ENCODE data around the gene PSMG3.

PSMG3 gene, protein sequence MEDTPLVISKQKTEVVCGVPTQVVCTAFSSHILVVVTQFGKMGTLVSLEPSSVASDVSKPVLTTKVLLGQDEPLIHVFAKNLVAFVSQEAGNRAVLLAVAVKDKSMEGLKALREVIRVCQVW

DNA sequence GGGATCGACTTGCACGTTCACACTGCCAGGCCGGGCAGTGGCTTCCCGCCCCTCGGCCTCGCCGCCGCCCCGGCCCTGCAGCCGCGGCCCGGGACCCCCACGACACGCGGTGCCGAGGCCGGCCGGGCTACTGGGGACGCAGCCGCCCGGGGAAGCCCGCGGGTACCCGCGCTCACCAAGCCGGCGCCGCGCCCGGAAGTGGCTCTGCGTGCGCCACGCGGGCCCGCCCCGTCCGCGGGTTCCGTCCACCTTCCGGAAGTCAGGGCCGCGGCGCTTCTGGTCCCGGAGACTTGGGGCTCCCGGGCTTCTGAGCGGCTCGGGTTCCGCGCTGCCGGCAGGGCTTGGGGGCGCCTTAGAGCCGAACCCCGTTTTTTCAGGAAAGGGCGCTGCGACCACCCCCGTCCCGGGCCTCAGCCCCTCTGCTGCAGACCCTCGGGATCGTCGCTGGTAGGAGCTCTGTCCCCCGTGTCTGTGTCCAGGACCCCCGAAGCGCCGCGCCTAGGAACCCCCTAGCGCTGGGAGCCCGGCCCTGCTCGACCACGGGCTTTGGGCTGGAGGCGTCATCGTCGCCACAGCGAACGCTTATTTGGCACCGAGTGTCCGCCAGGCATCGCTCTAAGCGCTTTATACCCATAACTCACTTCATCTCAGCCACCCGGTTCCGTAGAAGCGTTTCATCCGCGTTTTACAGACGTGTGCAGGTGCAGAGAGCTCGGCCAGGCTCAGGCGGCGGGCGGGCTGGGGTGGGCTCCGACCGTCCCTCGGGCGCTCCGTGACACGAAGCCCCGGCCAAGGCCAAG is at the start of gene PSMG3:
Gene PSMG3 (minus strand): TSS at position 200 of the 800 bp plus-strand sequence. CDS start 693 bp downstream, outside the sequence.
- TF ChIP-seq, protein P1, sequence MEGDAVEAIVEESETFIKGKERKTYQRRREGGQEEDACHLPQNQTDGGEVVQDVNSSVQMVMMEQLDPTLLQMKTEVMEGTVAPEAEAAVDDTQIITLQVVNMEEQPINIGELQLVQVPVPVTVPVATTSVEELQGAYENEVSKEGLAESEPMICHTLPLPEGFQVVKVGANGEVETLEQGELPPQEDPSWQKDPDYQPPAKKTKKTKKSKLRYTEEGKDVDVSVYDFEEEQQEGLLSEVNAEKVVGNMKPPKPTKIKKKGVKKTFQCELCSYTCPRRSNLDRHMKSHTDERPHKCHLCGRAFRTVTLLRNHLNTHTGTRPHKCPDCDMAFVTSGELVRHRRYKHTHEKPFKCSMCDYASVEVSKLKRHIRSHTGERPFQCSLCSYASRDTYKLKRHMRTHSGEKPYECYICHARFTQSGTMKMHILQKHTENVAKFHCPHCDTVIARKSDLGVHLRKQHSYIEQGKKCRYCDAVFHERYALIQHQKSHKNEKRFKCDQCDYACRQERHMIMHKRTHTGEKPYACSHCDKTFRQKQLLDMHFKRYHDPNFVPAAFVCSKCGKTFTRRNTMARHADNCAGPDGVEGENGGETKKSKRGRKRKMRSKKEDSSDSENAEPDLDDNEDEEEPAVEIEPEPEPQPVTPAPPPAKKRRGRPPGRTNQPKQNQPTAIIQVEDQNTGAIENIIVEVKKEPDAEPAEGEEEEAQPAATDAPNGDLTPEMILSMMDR (IDR thresholded peaks at IDR 0.05; ENCODE audit: low read depth, low read length), result peak; percentile 31
- DNase-seq (ENCODE audit: extremely low read depth, low read depth), result peak; percentile 75

- TF ChIP-seq, protein P1 (IDR thresholded peaks at IDR 0.05; ENCODE audit: low read depth, low read length), result no peak
- no peak for DNase-seq (ENCODE audit: extremely low read depth, low read depth)
Measured at GRCh38 chr7:1618475-1618874, 48.6 kb upstream of the PSMG3 start.

DNA sequence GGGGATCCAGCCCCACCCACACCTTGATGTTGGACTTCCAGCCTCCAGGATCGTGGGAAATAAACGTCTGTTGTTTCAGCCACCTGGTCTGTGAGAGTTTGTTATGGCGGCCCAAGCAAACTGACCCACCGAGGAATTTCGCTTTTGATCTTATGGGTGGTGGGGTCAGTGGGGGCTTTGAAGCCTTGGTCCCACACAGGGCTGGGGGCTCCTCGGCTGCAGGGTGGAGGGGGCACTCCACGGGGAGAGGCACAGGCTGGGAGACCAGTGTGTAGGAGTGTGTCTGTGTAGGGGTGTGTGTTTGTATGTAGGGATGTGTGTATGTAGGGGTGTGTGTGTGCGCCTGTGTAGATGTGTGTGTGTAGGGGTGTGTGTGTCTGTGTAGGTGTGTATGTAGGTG is 48.1 kb upstream of the PSMG3 start:
- DNase-seq (ENCODE audit: extremely low read depth, low read depth), result no peak

DNA sequence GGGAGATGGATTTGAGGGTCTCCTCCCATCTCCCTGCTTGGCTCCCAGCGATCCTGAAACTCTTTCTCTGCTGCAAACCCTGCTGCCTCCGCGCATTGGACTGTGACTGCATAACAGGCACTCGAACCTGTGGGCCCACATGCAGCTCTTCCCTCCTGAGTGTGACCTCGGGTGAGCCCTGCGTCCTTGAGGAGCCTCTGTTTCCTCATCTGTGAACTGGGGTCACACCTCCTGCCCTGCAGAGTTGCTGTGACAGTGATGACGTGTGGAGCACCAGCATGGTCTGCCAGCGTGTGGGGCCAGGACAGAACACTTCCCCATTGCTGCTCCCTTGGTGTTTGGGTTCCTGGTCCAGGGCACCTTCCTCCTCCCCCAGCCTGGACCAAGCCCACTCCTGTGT is 46.9 kb upstream of the PSMG3 start:
- TF ChIP-seq, protein P1 (IDR thresholded peaks at IDR 0.05; ENCODE audit: low read depth, low read length), result no peak
- no peak for DNase-seq (ENCODE audit: extremely low read depth, low read depth)

More for the DNA sequence above, 48.1 kb upstream of the PSMG3 start:
- TF ChIP-seq, protein P1 (IDR thresholded peaks at IDR 0.05; ENCODE audit: low read depth, low read length), result no peak

GRCh38 chr7:1611708-1612241 is 41.9 kb upstream of the PSMG3 start:
- peak; percentile 86 for DNase-seq (ENCODE audit: extremely low read depth, low read depth)
- TF ChIP-seq, protein P1 (IDR thresholded peaks at IDR 0.05; ENCODE audit: low read depth, low read length), result no peak

GRCh38 chr7:1610678-1611302 is 41.0 kb upstream of the PSMG3 start:
- no peak for DNase-seq (ENCODE audit: extremely low read depth, low read depth)

More at GRCh38 chr7:1610678-1611302, 41.0 kb upstream of the PSMG3 start:
- TF ChIP-seq, protein P1 (IDR thresholded peaks at IDR 0.05; ENCODE audit: low read depth, low read length), result no peak
